Epidermal melanocyte (primary cell): ENCODE data around the gene NR2E3.
A peak's percentile ranks its signal among the peaks of the same experiment; 100 is the strongest.

ENCODE experiments used
- DNase-seq: peaks from one replicate; pipeline ENCODE4 v3.0.0; 2011; ENCODE audit warnings: low spot score; ENCODE audit not compliant: insufficient read length

NR2E3 gene

DNA sequence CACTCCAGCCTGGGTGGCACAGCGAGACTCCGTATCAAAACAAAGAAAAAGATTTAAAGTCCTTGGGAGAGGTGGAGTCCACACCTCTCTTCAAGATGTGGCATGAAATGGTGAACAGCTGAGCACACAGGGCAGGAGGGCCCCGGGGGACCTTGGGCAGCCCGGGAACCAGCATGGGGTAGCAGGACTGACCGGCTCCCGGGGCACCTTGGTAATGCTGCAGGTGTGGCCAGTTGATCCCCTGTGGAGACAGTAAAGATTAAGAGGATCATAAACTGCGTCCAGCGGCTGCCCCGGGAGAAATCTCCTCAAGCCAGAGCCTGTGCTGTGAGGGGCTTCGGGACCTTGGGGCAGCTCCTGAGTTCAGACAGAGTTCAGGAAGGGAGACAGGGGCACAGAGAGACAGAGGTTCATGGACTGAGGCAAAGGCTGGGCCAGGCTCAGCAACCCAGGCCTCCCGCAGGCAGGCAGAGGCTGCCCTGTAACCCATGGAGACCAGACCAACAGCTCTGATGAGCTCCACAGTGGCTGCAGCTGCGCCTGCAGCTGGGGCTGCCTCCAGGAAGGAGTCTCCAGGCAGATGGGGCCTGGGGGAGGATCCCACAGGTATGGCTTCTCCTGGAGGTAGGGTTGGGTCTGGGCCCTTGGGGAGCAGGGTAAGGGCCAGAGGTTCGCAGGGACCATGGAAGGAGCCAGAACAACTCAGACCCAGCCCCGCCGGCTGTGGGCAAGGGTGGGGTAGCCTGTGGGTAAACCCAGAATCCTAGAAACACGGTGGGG is at the start of gene NR2E3:
NR2E3 (plus strand) TSS at position 299 of the 780 bp plus-strand sequence; CDS start at position 489, 190 bp downstream.
- DNase-seq: no peak

DNA sequence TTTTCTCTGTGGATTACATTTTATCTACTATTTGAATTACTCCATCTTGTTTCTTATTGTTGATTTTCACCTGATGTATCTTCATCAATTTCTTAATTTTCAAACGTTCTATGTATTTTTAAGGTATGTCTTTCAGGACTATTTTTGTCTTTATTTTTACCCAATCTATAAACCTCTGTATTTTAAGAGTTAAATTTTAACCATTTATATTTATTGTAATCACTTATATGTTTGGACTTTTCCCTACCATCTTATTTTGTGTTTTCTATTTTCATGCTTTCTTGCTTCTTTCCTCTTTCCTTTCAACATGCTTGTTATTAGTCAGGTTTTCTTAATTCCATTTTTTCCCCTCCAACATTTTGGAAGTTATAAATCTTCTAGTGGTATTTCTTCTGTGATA is 49.5 kb upstream of the NR2E3 start:
- no peak for DNase-seq

GRCh38 chr15:71761649-71762048 is 48.7 kb upstream of the NR2E3 start:
- no peak for DNase-seq

DNA sequence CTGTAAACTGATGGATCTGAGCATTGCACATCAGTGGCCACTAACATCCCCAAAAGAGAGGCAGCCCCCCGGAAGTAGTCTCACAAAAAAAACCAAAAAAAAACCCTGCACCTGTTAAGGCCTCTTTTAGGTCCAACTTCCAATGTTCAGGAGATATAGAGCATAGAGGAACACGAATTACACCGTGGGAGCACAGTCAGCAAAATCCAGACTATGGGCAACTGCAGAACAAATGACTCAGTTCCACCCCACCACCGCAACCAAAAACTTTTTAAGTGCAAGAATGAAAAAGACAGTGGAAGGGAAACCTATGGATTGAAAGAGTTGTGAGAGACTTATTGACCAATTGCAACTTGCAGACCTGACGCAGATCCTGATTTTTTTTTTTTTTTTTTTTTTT is 42.2 kb upstream of the NR2E3 start:
- no peak for DNase-seq

DNA sequence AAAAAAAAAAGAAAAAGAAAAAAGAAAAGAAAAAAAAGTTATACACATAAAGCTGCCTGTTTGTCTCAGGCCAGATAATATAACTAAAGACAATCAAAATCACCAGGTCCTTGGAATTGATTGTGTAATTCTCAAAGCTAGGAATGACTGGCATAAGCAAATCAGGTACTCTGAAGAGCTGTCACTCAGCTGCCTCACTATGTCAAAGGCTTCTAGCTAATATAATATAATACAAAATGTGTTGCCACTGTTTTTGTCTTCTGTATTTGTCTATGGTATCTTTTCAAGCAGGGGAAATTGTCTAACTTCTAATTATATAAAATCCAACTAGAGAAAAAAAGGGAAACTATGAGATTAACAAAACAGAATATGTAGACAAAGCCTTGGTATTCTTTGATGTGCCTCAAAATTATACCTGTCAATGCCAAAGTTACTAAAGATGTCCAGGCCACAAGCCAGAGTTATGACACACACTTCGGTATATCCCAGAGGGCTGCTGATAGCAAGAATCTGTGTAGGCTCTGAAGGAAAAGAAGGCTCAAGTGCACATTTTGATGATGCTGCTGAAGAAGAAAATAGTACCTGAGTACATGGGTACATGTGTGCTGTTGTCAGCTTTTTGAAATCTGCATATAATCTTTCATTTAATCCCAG is 37.0 kb upstream of the NR2E3 start:
- DNase-seq: no peak

DNA sequence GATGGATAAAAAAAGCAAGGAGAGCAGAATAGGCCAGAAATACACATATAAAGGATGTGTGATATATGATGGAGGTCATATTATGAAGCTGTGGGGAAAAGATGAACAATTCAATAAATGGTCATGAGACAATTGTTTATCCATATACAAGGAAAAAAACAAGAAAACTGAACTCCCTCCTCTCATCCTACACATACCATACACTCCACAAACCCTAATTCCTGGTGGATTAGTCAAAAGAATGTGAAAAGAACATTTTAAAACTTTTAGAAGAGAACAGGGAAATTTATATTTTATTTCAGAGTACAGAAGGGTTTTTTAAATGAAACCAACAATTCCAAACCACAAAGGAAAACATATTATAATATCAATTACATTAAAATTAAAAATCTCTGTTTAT is 34.5 kb upstream of the NR2E3 start:
- no peak for DNase-seq

DNA sequence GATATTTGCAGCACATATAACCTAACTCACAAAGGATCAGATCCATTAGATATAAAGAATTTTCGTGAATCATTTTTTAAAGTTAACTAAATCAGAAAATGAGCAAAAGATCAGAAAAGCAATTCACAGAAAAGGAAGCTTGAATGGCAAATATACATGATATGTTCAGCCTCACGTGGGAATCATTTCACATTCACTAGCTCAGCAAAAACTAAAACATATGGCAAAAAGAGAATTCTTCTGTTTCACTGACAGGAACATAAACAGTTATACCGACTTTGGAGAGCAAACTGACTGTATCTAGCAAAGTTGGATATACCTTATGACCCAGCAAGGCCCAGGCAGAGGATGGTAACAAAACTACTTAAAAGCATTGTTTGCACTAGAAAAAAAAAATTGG is 34.0 kb upstream of the NR2E3 start:
- no peak for DNase-seq

GRCh38 chr15:71777216-71777943 is 33.0 kb upstream of the NR2E3 start:
- DNase-seq: no peak

GRCh38 chr15:71779073-71779797 is 31.1 kb upstream of the NR2E3 start:
- no peak for DNase-seq

DNA sequence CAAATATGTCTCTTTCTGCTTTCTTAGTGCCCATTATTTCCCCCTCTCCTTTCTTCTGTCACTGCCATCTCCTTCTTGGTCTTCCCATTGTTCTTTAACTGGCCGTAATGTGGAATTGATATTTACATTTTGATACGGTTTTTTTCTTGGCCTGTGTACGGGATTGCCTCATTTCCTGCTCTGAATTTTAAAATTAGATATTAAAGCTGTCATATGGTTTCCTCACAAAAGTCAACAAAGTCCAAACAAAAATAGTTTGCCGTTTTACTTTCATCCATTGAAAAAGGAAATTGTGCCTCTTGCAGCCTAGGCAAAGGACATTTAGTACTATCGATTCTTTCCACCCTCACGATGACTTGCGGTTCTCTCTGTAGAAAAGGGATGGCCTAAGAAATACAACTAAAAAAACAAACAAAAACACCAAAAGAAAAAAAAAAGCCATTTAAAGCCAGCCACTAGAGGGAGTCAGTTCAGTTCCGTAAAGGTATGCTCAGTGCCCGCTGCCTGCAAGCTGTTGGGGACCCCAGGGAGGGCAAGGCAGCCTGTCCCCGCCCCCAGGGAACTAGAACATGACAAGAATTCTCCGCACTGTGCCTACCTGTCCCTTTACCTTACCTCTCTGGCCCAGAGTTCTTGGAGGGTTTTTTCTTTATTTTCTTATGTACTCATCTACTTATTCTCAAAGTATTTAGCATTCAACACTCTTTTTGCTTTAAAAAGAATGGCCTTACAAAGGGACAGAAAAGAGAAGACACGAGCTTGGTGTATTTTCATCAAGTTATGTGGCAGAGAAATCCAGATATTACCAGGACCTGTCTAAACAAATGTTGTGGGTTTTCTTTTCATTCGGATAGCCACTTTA is 30.0 kb upstream of the NR2E3 start:
- DNase-seq: peak; percentile 69

DNA sequence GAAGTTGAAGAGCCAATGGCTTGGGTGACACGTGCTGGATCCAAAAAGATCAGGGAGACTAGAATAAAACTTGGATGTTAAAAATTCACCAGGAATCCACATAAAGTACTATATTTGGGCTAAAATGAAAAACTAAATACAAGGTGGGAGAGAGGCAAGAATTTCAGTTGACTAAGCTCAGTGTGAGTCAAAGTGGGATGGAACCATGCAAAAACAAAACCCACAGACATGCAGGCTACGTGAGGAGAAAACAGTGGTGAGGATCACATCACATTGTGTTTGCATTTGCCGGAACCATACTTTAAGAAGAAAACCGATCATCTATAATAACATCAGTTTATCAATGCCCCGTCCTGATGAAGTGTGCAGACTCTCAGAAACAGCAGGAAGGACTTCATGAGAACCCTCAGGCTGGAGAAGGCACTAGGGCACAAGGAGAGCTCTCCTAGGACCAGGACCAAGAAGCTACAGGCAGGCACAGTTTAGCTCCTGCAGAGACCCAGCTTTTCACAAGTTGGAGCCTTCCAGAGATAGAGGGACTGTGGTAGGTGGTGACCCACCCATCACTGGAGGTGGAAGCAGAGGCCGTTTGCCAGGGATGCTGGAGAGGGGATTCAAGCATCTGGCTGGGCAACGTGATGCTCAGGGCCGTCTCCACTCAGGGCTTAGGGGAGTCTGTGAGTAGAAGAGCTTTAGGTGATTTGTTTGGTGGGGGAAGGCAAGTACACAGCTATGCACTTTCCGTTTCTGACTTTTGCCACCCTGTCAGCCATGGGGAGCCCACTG is 29.0 kb upstream of the NR2E3 start:
- DNase-seq: no peak

DNA sequence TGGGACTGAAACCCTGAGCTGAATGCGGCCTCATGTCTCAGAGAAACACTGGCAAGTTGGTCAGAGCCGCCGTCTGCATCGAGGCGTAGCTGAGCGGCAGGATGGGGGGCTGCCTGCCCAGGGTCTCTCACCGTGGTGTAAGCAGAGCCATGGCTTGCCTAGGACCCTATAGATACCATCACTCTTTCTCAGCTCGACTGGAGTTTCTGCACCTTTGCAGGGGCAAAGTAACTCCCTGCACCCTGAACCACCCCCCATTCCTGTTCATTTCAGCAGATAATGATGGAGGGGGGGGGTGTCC is 28.4 kb upstream of the NR2E3 start:
- no peak for DNase-seq

DNA sequence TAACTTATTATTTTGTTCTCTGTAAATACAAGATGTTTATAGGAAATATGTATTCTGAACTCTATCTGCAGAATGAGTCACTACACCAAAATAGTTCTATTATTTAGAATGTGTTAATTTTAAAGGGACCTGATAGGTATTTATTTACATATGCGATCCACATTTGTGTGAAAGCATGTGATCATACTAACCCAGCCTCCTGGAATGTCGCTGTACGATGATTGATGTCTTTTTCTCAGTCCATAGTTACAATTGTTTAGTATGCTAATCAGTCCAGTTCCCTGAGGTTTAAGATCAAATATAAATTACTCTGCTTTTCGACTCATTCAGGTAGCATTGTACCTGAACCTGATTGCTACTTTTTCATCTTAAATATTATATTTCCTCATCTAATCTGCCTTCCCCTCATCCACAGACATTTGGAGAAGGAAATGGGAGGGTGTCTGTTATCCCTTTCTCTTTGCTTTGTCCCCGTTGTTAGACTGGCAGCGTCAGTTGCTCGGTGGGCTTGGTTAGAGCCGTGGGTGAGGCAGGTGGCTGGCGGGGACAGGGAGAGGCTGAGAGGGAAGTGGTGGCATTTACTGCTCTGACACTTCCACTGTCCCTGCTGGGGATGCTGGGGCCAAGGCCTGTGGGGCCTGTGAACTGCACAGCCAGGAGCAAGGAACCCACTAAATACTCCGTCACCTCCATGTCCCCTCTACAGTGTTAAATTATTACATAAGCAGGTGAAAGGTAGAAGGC is 27.8 kb upstream of the NR2E3 start:
- DNase-seq: no peak

- no peak for DNase-seq
Measured at GRCh38 chr15:71784719-71785118, 25.6 kb upstream of the NR2E3 start.

GRCh38 chr15:71785996-71786395 is 24.4 kb upstream of the NR2E3 start:
- DNase-seq: no peak

DNA sequence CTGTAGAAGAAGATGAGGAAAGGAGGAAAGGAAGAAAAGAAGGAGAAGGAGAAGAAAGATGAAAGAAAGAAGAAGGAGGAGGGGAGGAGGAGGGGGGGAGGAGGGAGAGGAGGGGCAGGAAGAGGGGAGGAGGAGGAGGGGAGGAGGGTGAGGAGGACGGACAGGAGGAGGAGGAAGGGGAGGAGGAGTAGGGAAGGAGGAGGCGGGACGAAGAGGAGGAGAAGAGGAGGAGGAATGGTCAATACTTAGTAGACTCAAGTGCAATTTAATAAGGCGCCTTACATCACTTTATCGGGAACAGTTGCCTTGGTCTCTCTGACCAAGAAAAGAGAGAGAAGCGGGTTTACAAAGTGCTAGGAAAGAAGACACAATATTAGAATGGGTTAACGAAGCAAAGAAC is 23.7 kb upstream of the NR2E3 start:
- DNase-seq: no peak

- DNase-seq: no peak
Measured at GRCh38 chr15:71788646-71789579, 21.4 kb upstream of the NR2E3 start.

DNA sequence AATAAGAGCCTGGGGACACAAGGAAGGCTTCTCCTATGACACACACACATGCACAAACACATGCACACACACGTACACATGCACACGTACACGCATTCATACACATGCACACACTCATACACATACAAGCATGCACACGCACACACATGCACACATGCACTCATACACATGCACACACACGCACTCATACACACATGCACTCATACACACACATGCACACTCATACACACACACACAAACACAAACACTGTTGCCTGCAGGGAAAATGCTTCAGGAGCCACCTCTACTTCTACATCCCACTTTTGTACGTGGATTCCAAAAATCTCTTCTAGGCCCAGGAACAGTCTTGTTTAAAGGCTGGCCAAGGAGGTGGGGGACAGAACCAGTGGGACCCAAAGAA is 20.7 kb upstream of the NR2E3 start:
- no peak for DNase-seq
